ENCODE results near the gene C17orf113.

- TF ChIP-seq, protein P1, sequence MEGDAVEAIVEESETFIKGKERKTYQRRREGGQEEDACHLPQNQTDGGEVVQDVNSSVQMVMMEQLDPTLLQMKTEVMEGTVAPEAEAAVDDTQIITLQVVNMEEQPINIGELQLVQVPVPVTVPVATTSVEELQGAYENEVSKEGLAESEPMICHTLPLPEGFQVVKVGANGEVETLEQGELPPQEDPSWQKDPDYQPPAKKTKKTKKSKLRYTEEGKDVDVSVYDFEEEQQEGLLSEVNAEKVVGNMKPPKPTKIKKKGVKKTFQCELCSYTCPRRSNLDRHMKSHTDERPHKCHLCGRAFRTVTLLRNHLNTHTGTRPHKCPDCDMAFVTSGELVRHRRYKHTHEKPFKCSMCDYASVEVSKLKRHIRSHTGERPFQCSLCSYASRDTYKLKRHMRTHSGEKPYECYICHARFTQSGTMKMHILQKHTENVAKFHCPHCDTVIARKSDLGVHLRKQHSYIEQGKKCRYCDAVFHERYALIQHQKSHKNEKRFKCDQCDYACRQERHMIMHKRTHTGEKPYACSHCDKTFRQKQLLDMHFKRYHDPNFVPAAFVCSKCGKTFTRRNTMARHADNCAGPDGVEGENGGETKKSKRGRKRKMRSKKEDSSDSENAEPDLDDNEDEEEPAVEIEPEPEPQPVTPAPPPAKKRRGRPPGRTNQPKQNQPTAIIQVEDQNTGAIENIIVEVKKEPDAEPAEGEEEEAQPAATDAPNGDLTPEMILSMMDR (IDR thresholded peaks at IDR 0.05): no peak
- TF ChIP-seq POLR2A (IDR thresholded peaks at IDR 0.05): no peak
Observed at GRCh38 chr17:42072323-42073187, 22.2 kb upstream of the C17orf113 start.

All from esophagus squamous epithelium (tissue), 4 donors.